Calu3 (cell line): ENCODE data around the gene MTFP1. TPM values are rescaled to one million over a fixed set of nuclear protein-coding genes. Genes with fewer than 3 reads are reported as not detected.

ENCODE experiments used
- BruUV-seq: library from RNA; stranded (reverse); fragments of 400-500 nt; replicated peaks from 2 replicates; lab custom pipeline; 2021; lab: Mats Ljungman, UMichigan
- CTCF ChIA-PET: fragments of 300-600 bp; sonication (Branson Sonifier 250); formaldehyde crosslinking; loops from one replicate; lab custom pipeline; 2022; ENCODE audit warnings: antibody characterized with exemption; lab: Charles Lee
- DNase-seq: peaks from one replicate; pipeline ENCODE4 v3.0.0; 2022
- H3K27ac Mint-ChIP-seq: one replicate; pipeline ENCODE4 v1.8.0; 2022; ENCODE audit warnings: mixed read lengths; ENCODE audit not compliant: unreplicated experiment
- H3K27me3 Mint-ChIP-seq: one replicate; pipeline ENCODE4 v1.8.0; 2022; ENCODE audit warnings: mixed read lengths; ENCODE audit not compliant: unreplicated experiment
- H3K36me3 Mint-ChIP-seq: one replicate; pipeline ENCODE4 v1.8.0; 2022; ENCODE audit warnings: mild to moderate bottlenecking, moderate library complexity, mixed read lengths; ENCODE audit not compliant: insufficient read depth, unreplicated experiment
- H3K4me1 Mint-ChIP-seq: one replicate; pipeline ENCODE4 v1.8.0; 2022; ENCODE audit warnings: mild to moderate bottlenecking, low read depth, mixed read lengths; ENCODE audit not compliant: unreplicated experiment
- H3K4me3 Mint-ChIP-seq: one replicate; pipeline ENCODE4 v1.8.0; 2022; ENCODE audit warnings: mild to moderate bottlenecking, low read depth, moderate library complexity, mixed read lengths; ENCODE audit not compliant: unreplicated experiment
- H3K9me3 Mint-ChIP-seq: one replicate; pipeline ENCODE4 v1.8.0; 2022; ENCODE audit warnings: low read depth, mixed read lengths; ENCODE audit not compliant: unreplicated experiment
- intact Hi-C: fragments of 100-400 bp; cut with micrococcal nuclease; formaldehyde crosslinking; loops from one replicate; pipeline ENCODE4 v1.10.0; 2022; ENCODE audit not compliant: unreplicated experiment
- total RNA-seq: library from RNA; stranded (reverse); gene quantifications from 2 replicates; pipeline ENCODE4 v1.2.3, GENCODE V29; 2022
- TF ChIP-seq, protein P1 (sequence below): fragments of 200-600 bp; IDR thresholded peaks from one replicate; pipeline ENCODE4 v1.8.0; 2022; ENCODE audit warnings: antibody characterized with exemption; ENCODE audit not compliant: unreplicated experiment

MTFP1 gene
- total RNA-seq, 1 experiment from 2014 or later: 30.5 TPM

DNA sequence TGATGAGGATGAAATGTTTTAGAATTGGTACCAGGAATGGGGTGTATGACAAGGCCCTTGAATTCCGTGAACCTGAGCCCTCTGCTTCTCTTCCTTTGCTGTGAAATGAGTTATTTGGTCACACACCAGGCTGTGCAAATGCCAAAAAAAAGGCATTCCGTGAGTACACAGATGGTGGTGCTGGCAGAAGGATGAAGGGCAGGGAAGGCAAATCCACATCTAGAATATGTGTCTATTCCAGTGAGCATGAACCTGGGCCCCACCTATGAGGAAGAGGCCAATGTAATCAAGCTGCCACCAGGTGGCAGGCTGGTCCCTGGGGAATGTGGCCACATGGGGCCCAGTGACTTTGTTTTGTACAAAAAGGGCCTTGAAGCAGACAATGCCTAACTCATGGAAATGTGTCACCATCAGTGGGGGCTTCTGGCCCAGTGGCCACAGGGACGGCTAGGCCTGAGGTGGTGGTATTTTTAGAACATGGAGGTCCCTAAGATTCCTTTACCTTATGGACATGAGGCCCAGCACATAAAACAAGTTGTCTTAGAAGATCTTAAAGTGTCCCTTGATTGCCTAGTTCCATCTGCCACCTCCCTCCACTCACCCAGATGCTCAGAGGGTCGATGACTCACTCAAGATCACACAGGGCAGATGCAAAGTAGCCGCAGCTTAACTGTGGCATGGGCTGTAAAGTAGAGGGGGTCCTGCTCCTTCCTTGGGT lies 34.4 kb upstream of the MTFP1 start:
- H3K36me3 Mint-ChIP-seq: peaks cover 23% of the 10 kb centered on the region
- CTCF ChIA-PET: interaction anchor here (1.1 to 1.7 kb wide), 4 partner anchors 33 to 103 kb away, joined by 4 to 9 read pairs (median 4); no protein-coding TSS in a partner anchor
- no peak overlapping the region for H3K4me3 Mint-ChIP-seq
- peak; percentile 66 for DNase-seq
- H3K4me1 Mint-ChIP-seq: peaks cover 14% of the 10 kb centered on the region
- BruUV-seq: no TSS peak
- TF ChIP-seq, protein P1, sequence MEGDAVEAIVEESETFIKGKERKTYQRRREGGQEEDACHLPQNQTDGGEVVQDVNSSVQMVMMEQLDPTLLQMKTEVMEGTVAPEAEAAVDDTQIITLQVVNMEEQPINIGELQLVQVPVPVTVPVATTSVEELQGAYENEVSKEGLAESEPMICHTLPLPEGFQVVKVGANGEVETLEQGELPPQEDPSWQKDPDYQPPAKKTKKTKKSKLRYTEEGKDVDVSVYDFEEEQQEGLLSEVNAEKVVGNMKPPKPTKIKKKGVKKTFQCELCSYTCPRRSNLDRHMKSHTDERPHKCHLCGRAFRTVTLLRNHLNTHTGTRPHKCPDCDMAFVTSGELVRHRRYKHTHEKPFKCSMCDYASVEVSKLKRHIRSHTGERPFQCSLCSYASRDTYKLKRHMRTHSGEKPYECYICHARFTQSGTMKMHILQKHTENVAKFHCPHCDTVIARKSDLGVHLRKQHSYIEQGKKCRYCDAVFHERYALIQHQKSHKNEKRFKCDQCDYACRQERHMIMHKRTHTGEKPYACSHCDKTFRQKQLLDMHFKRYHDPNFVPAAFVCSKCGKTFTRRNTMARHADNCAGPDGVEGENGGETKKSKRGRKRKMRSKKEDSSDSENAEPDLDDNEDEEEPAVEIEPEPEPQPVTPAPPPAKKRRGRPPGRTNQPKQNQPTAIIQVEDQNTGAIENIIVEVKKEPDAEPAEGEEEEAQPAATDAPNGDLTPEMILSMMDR: peak; percentile 67
- no peaks in the 10 kb centered on the region for H3K9me3 Mint-ChIP-seq
- intact Hi-C loops: loop anchor here (10.0 kb wide), 1 partner anchor 94 kb away; no protein-coding TSS in a partner anchor
- peak overlapping the region; percentile 52 for H3K27ac Mint-ChIP-seq
- no peaks in the 10 kb centered on the region for H3K27me3 Mint-ChIP-seq

- peaks cover 23% of the 10 kb centered on the region for H3K36me3 Mint-ChIP-seq
- peaks cover 11% of the 10 kb centered on the region for H3K4me1 Mint-ChIP-seq
- CTCF ChIA-PET: interaction anchor here (0.5 kb wide), 1 partner anchor 8 kb away, joined by 3 read pairs; no protein-coding TSS in a partner anchor
- TF ChIP-seq, protein P1: no peak
- DNase-seq: no peak
- no peaks in the 10 kb centered on the region for H3K27me3 Mint-ChIP-seq
- no peaks in the 10 kb centered on the region for H3K9me3 Mint-ChIP-seq
- intact Hi-C loops: loop anchor here (10.0 kb wide), 1 partner anchor 92 kb away; no protein-coding TSS in a partner anchor
- no peak overlapping the region for H3K27ac Mint-ChIP-seq
- H3K4me3 Mint-ChIP-seq: no peak overlapping the region
- no TSS peak for BruUV-seq
Measured at GRCh38 chr22:30392661-30393321, 32.8 kb upstream of the MTFP1 start.

- Mint-ChIP-seq H3K4me1 (peaks cover 17% of the 10 kb centered on the region), H3K27me3 (no peaks in the 10 kb centered on the region), H3K27ac (no peak overlapping the region), H3K9me3 (no peaks in the 10 kb centered on the region), H3K36me3 (peaks cover 28% of the 10 kb centered on the region), H3K4me3 (no peak overlapping the region)
- intact Hi-C loops: loop anchor here (10.0 kb wide), 1 partner anchor 92 kb away; no protein-coding TSS in a partner anchor
- TF ChIP-seq, protein P1: no peak
- BruUV-seq: no TSS peak
- DNase-seq: no peak
- CTCF ChIA-PET: interaction anchor here (0.5 kb wide), 1 partner anchor 8 kb away, joined by 3 read pairs; no protein-coding TSS in a partner anchor
Measured at GRCh38 chr22:30393322-30393680, 32.3 kb upstream of the MTFP1 start.

GRCh38 chr22:30393885-30394284 lies 31.7 kb upstream of the MTFP1 start:
- TF ChIP-seq, protein P1: no peak
- intact Hi-C loops: loop anchor here (10.0 kb wide), 1 partner anchor 91 kb away; no protein-coding TSS in a partner anchor
- CTCF ChIA-PET: no interaction called here
- Mint-ChIP-seq H3K4me3 (no peak overlapping the region), H3K27me3 (no peaks in the 10 kb centered on the region), H3K9me3 (no peaks in the 10 kb centered on the region), H3K4me1 (peaks cover 22% of the 10 kb centered on the region), H3K27ac (no peak overlapping the region), H3K36me3 (peaks cover 34% of the 10 kb centered on the region)
- BruUV-seq: no TSS peak
- no peak for DNase-seq
